Activated T-helper 1 cell treated with anti-CD3 and anti-CD28 coated beads, Interleukin-2, amount 50 U/mL, for 16 hours (primary cell): ENCODE measurements around the gene GRB10.
"Not testable (repeated sequence)": the region's sequence is repeated elsewhere in the genome, so short reads cannot be mapped to it uniquely, and the experiment has no call there.

Experiments used
- DNase-seq, 2 donors: peaks; one replicate each; pipeline ENCODE4 v3.0.0-alpha.2; 2020; ENCODE audit warnings: low read depth in 1 of 2, low spot score in 1 of 2

GRB10 gene

DNA sequence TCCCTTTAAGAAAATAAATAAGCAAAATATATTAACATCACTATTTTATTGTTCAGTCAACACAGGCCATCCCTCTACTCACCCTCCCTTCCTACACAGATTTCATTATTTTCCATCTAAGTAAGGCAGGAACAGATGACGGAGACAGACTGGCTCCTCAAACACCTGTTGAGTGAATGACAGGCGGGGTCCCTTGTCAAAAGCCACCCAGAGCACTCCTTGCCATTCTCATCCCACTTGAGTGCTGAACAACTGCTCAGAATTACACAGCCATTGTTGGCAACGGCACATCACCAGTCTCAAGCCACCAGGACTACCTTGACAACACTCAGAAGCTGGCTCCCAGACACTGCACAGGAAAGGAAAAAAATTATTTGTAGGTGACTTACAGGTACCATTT, 3.3 kb downstream of the GRB10 start:
- DNase-seq: no peak

GRCh38 chr7:50778189-50778588, 4.5 kb downstream of the GRB10 start:
- no peak for DNase-seq

DNA sequence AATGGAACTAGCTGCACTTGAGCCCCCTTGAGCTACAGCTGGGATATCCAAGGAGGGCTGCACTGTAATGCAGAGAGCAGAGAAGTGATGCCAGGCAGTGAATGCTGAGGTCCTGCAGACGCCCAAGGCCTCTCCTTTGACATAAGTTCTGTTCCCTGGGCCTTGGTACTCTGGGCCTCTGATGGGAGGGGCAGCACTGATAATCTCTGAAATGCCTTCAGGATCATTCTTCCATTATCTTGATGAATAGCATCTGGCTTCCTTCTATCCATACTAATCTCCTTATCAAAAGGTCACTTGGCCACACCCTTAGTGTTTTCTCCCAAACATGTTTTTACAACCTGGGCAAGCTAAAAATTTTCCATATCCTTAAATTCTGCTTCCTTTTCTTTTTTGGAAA, 6.9 kb downstream of the GRB10 start:
- no peak for DNase-seq

DNA sequence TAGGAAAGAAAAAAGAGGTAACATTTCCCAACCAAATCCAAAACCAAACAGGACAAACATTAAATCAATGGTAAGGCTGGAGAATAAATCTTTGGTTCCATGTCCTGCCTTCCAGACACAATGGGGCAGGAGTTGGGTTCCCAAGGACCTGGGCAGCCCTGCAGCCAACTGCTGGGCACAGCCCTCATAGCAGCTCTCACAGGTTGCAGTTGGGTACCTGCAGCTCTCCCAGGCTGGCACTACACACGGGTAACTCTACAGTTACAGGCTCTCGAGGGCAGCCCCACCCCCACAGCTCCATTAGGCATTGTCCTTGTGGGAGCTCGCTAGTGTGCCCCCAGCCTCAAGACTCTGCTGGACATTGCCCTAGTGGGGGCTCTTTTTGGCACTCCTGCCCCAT, 7.5 kb downstream of the GRB10 start:
- DNase-seq: no peak

DNA sequence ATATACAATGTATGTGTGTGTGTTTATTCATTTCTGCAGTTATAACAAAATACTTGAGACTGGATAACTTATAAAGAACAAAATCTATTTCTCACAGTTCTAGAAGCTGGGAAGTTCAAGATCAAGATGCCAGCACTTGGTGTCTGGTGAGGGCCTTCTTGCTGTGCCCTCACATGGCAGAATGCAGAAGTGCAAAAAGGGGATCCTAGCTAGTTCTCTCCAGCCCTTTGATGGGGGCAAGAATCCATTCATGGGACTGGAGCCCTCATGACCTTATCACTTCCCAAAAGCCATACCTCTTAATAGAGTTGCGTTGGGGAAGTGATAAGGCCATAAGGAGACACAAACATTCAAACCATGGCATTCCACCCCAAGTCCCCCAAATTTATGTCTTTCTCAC, 8.4 kb downstream of the GRB10 start:
- DNase-seq: no peak

DNA sequence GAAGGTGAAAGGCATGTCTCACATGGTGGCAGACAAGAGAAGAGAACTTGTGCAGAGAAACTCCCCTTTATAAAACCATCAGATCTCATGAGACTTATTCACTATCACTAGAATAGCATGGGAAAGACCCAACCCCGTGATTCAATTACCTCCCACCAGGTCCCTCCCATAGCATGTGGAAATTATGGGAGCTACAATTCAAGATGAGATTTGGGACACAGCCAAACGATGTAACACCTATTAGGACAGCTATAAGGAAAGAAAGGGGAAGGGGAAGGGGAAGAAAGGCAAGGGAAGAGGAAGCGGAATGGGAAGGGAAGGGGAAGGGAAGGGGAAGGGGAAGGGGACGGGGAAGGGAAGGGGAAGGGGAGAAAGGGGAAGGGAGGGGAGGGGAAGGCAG, 9.6 kb downstream of the GRB10 start:
- not testable (repeated sequence) for DNase-seq

DNA sequence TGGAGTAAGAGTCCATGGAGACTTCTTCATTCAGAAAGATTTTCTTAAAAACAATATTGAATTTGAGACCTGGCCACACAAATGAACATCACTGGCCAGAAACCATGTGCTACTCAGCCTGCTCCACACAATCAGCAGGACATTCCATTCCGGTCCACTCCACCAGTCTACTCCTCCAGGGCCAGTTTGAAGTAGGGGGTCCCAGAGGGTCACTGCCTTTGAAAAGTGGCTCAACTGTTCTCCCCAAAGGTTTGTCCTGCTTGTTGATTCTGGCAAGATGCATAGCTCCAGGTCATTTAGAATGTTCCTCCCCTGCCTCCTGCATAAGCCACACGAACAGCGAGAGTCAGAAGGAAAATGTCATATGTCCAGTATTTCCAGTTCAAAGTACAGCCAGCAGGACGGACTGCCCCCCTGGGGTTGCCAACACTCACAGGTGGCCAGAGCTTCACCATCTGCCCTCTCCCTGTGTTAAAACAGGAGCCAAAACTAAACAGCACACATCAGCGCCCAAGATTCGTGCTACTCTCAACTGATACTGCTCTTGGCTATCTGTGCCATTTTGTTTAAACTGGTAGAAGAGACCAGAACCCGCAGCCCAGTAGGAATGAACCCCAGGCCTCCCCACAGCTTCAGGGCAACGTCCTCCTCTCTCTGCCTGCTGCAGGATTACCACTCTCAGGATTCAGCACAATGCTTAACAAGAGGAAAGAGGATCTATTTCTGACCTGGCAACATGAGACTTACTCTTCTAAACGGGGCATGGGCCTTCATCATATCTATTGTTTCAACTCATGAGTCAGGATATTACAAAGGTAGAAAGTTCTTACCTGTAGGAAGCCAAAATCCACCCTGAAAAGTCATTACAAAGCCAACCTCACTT, 11.3 kb downstream of the GRB10 start:
- no peak for DNase-seq

- no peak for DNase-seq
These were observed 13.9 kb downstream of the GRB10 start for GRCh38 chr7:50768485-50769474.

DNA sequence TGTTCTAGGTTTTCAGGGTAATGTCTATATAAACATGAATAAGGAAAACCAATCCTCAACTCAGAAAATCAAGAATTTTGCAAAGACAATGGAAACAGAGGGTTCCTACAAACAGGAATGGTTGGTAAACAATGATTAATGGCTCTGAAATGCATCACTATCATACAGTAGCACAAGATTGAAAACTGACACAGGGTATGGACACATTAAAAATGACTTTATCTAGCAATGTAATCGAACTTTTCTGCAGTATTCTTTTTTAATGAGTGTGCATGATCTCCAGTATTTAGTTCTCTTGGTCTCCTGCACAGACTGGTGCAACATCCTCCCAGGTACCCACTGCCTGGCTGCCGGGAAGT, 15.9 kb downstream of the GRB10 start:
- no peak for DNase-seq

DNA sequence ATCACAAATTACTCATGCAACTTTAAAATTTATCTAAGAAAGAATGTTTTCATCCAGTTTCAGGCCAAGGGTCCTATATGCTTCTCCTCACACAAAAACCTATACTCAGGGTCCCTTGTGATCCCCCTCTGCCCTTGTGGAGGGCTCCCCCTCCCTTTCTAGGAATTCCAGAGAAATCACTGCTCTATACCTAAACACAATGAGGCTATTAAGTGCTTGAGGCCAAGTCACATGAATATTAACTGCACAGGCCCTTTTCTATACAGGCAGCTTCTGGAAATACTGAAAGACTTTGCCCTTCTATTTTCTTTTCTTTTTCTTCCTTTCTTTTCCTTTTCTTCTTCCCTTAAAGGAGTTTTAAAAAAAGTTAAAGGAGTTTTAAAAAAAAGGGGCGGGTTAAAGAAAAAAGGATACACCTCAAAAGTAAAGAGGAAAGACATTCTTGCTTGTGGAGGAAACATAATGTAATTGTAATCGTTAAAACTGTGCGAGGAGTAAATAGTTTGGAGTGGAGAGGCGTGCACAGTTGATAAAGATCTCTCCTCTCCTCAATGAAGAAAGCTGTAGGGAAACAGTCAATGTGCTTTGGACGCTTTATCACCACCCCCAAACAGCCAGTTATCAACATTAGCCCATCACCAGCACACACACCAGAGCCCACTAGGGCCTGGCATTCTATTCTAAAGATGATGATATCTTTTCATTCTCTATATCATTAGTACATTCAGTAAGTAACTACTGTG, 16.4 kb downstream of the GRB10 start:
- no peak for DNase-seq

DNA sequence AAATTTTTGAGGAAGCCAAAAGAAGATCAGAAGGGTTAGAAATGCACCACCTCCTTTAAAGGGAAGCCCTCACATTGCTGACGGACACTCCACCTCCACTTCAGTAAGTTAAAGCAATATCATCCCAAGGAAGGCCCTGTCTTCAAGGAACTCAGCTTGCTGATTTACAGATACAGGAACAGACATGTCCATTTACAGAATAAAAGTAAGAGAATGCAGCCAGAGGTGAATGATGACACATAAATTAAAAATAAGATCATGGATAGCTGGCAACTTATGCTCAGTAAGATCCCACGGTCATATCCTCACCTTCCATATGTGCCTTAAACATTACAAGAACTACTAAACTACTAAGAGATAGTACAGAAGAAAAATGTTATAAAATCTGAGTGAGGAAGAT, 20.4 kb downstream of the GRB10 start:
- no peak for DNase-seq

DNA sequence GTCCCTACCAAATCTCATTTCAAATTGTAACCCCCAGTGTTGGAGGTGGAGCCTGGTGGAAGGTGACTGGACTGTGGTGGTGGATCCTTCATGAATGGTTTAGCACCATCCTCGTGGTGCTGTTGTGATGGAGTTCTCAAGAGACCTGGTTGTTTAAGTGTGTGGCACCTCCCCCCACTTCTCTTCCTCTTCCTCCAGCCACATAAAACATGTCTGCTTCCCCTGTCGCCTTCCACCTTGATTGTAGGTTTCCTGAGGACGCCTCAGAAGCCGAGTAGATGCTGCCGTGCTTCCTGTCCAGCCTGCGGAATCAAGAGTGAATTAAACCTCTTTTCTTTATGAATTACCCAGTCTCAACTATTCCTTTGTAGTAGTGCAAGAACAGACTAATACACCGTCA, 21.0 kb downstream of the GRB10 start:
- DNase-seq: no peak

DNA sequence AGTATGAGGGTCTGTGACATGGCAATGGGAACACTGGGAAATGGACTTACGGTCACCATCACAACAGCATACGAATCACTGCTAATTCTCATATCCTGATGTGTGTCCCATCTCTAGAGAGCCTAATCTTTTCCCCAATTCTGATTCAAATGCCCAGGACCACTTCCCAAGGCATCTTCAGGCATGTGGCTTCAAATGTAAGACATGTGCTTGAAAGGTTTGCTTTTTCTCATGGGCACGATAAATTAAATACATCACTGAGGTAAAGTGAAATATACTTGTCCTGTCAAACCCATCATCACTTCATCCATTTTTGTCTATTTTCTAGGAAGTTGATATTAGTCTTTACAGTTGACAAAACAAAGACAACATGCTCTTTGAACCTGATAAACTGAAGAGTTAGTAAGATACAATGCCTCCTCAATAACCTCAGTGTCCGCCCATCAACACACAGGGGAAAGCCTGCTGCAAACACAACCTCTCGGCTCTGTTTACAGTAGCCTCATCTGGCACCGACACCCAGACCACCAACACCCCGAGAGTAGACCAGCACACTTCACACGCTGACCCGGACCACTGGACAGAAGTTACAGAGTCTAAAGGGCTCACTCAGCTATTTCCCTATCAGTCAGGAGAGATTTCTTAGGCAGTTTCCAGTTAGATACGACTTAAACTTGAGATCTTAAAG, 24.8 kb downstream of the GRB10 start:
- no peak for DNase-seq

DNA sequence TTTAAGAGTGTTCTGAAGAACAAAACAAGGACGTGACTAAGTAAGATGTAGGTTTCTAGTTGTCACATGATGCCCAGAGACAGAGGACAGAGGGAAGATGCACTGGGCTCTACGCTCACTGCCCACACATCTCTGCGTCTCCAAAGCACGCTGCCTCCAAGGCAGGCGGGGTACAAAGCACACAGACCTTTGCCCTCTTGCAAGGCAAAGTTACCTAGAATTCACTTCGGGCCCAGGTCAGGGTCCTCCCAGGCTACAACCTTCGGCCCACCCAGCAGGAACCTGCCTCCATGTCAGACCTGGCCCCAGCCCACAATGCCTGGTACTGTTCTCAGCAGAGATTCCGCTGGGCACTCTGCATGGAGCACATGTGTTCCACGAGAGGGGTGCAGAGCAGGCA, 26.5 kb downstream of the GRB10 start:
- DNase-seq: no peak

DNA sequence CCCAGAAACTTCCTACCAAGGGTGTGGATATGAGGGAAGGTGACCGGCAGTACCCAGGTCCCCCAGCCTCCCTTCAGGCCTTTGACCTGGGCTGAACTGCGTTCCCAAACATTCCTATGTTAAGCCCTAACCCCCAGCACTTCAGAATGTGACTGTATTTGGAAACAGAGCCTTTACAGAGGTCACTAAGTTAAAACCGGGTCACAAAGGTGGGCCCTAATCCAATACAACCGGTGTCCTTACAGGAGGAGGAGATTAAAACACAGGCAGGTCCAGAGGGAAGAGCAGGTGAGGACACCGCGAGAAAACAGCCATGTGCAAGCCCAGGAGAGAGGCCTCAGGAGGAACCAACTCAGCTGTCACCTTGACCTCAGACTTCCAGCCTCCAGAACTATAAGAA, 28.0 kb downstream of the GRB10 start:
- DNase-seq: no peak

DNA sequence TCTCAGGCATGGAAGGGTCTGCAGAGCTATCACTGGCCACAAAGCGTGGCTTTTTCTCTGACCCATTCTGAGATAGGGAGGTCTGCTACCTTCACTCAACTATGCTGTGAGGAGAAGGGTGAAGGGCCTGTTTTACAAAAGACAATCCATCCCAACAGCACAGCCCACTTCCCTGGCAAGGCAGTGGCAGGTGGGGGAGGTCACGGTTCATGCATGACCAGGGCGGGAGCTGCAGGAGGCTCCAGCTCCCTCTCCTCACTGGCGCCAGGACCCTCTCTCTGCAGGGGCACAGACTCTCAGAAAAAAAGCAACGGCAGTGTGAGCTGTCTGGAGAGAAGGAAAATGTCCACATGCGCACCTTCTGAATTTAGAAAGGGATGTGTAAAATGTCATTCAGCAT, 28.5 kb downstream of the GRB10 start:
- DNase-seq: no peak

DNA sequence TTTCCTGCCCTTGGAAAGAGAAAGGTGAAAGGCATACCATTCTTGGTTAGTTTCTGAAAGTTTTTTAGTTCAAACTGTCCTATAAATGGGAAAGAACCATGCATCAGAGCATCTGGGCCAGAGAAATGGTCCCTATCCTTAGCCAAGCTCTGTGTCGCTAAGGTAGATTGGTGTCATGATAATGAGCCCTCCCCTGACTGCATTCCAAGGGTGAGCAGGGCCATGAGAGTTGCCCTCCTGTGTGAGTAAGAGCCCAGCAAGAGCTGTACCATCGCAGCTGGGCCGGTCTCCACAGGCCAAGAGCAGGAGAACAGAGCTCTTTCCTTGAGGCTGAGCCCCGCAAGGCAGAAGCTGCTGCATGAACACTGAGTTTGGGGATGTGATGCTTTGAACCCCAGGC, 30.3 kb downstream of the GRB10 start:
- no peak for DNase-seq

DNA sequence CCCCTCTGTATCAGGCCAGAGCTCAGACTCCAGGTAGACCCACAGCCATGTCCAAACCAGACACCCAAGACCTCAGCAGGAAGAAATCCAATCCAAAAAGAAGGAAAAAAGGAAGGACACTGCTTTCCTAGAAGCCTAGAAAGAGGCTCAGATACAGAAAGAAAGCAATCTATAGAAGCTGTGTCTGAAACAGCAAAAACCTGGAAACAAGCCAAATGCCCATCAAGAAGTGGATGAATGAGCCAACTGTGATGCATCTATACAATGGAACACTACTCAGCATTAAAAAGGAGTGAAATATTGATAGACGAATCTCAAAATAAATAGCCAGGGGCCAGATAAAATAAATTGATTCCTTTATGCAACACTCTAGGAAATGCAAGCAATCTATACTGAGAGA, 31.6 kb downstream of the GRB10 start:
- no peak for DNase-seq

DNA sequence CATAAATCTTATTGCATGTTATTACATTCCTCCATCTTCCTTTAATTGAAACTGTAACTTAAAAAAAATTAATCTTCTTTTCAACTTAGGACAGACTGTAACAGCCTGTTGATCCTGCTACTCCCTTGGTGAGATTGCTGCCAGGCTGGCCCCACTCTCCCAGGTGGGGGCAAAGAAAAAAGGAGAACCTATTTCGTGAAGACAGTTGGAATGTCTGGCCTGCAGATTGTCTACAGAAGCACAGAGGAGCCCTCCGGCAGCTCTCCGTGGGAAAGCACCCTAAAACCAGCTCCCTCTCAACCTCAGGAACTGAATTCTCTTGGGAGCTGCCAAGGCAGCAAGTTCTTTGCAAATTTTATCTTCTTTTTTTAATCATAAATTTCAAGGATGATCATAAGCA, 32.8 kb downstream of the GRB10 start:
- no peak for DNase-seq

- no peak for DNase-seq
These were observed 34.2 kb downstream of the GRB10 start for GRCh38 chr7:50748472-50748871.

DNA sequence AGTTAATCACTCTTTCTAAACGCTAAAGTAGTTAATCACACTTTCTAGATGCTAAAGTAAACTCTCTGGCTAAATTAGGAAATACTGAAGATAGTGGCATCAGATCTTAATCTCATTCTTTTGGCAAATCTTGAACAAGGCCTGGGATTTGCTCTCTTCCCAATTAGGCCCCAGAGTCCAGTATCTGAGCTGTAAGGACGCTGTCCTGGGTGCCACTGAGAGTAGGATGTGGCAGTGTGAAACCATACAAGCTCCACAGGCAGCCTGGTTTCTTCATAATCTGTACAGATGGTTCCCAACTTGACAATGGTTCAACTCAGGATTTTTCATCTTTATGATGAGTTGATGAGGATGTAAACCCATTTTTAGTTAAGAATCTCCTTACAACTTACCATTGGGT, 36.9 kb downstream of the GRB10 start:
- no peak for DNase-seq
